A673 (cell line): ENCODE measurements around the gene FXYD3.

Source experiments
- EZH2 ChIP-seq: fragments of 200-600 bp; sonication (generic); IDR thresholded peaks from 2 replicates; pipeline ENCODE4 v1.6.1; 2017; ENCODE audit warnings: borderline replicate concordance, low read depth, mild to moderate bottlenecking, mixed read lengths, antibody characterized with exemption, low read length; ENCODE audit not compliant: poor library complexity, severe bottlenecking
- TF ChIP-seq, protein P1 (sequence below): fragments of 300-800, 200-600 bp; sonication (generic); conservative IDR thresholded peaks from 2 replicates; pipeline ENCODE4 v1.5.1; 2017; ENCODE audit warnings: low read depth, mild to moderate bottlenecking, antibody characterized with exemption, low read length, moderate library complexity, mixed read lengths

DNA sequence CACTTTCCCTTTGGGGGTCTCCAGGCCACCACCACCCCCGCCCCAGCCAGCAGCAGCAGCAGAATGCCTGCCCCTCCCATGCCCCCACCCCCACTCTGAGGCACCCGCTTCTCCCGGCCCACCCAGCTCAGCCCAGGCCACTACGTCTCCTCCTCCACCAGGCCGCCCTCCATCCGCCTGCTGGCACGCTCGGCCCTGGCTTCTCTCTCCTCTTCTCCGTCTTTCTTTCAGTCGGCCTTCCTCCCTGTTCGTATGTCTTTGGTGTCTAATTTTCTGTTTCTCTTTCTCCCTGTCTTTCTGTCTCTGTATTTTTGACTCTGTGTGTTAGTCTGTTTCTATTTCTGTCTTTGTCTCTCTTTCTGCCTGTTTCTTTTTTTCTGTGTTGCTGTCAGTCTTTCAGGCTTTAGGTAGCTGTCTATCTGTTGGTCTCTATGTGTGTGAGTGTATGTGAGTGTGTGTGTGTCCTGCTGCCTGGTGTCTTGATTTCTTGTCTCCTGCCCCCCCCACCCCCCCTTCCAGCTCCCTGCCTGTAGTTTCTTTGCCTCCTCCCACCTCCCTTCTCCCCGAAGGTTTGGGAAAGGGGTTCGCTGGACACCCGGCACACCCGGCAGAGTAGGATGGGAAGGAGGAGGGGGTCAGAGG is 19.1 kb downstream of the FXYD3 start, which contains the start of gene LGI4:
- TF ChIP-seq EZH2, result no peak
- TF ChIP-seq, protein P1, sequence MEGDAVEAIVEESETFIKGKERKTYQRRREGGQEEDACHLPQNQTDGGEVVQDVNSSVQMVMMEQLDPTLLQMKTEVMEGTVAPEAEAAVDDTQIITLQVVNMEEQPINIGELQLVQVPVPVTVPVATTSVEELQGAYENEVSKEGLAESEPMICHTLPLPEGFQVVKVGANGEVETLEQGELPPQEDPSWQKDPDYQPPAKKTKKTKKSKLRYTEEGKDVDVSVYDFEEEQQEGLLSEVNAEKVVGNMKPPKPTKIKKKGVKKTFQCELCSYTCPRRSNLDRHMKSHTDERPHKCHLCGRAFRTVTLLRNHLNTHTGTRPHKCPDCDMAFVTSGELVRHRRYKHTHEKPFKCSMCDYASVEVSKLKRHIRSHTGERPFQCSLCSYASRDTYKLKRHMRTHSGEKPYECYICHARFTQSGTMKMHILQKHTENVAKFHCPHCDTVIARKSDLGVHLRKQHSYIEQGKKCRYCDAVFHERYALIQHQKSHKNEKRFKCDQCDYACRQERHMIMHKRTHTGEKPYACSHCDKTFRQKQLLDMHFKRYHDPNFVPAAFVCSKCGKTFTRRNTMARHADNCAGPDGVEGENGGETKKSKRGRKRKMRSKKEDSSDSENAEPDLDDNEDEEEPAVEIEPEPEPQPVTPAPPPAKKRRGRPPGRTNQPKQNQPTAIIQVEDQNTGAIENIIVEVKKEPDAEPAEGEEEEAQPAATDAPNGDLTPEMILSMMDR, result no peak
